NB4 (cell line): ENCODE data around the gene RTBDN.
A peak's percentile ranks its signal among the peaks of the same experiment; 100 is the strongest.

Source experiments
- MYC ChIP-seq: IDR thresholded peaks from 2 replicates; pipeline ENCODE4 v1.6.1; 2011; ENCODE audit warnings: low read depth, low read length
- POLR2A ChIP-seq: IDR thresholded peaks from 2 replicates; pipeline ENCODE4 v1.6.1; 2011; ENCODE audit warnings: mild to moderate bottlenecking; ENCODE audit not compliant: insufficient read length; ENCODE audit errors: extremely low read depth
- TF ChIP-seq, protein P1 (sequence below): IDR thresholded peaks from one replicate; pipeline ENCODE4 v1.5.1; 2012; ENCODE audit warnings: low read depth, low read length
- TF ChIP-seq, protein P2 (sequence below): IDR thresholded peaks from 2 replicates; pipeline ENCODE4 v1.6.1; 2011; ENCODE audit warnings: low read depth, low read length

DNA sequence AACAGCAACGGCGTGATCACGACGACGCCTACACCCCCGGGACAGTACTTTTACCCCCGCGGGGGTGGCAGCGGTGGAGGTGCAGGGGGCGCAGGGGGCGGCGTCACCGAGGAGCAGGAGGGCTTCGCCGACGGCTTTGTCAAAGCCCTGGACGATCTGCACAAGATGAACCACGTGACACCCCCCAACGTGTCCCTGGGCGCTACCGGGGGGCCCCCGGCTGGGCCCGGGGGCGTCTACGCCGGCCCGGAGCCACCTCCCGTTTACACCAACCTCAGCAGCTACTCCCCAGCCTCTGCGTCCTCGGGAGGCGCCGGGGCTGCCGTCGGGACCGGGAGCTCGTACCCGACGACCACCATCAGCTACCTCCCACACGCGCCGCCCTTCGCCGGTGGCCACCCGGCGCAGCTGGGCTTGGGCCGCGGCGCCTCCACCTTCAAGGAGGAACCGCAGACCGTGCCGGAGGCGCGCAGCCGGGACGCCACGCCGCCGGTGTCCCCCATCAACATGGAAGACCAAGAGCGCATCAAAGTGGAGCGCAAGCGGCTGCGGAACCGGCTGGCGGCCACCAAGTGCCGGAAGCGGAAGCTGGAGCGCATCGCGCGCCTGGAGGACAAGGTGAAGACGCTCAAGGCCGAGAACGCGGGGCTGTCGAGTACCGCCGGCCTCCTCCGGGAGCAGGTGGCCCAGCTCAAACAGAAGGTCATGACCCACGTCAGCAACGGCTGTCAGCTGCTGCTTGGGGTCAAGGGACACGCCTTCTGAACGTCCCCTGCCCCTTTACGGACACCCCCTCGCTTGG lies 42.1 kb downstream of the RTBDN start:
- TF ChIP-seq, protein P1, sequence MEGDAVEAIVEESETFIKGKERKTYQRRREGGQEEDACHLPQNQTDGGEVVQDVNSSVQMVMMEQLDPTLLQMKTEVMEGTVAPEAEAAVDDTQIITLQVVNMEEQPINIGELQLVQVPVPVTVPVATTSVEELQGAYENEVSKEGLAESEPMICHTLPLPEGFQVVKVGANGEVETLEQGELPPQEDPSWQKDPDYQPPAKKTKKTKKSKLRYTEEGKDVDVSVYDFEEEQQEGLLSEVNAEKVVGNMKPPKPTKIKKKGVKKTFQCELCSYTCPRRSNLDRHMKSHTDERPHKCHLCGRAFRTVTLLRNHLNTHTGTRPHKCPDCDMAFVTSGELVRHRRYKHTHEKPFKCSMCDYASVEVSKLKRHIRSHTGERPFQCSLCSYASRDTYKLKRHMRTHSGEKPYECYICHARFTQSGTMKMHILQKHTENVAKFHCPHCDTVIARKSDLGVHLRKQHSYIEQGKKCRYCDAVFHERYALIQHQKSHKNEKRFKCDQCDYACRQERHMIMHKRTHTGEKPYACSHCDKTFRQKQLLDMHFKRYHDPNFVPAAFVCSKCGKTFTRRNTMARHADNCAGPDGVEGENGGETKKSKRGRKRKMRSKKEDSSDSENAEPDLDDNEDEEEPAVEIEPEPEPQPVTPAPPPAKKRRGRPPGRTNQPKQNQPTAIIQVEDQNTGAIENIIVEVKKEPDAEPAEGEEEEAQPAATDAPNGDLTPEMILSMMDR = no peak
- TF ChIP-seq POLR2A (peak; percentile 48), MYC (peak; percentile 70; the same call in 1 of the 2 replicates)
- TF ChIP-seq, protein P2, sequence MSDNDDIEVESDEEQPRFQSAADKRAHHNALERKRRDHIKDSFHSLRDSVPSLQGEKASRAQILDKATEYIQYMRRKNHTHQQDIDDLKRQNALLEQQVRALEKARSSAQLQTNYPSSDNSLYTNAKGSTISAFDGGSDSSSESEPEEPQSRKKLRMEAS = peak; percentile 77
